Transverse colon (tissue), 4 donors: ENCODE data around the gene MAGI1. TPM values are rescaled to one million over a fixed set of nuclear protein-coding genes. Genes with fewer than 3 reads are reported as not detected.

Source experiments
- DNase-seq: peaks from one replicate; pipeline ENCODE4 v3.0.0-alpha.2; 2019
- H3K27ac ChIP-seq, 4 donors: fragments of 200-600 bp; sonication (generic); 2 replicates each; pipeline ENCODE4 v1.5.1; 2016 to 2018; ENCODE audit warnings: inconsistent platforms in 4 of 4
- H3K27me3 ChIP-seq: fragments of 200-600 bp; sonication (generic); 2 replicates; pipeline ENCODE4 v1.5.1; 2017; ENCODE audit warnings: inconsistent platforms
- H3K36me3 ChIP-seq, 4 donors: fragments of 200-600 bp; sonication (generic); 2 replicates each; pipeline ENCODE4 v1.5.1; 2017 to 2019; ENCODE audit warnings: inconsistent platforms in 4 of 4
- H3K4me1 ChIP-seq, 4 donors: fragments of 200-600 bp; sonication (generic); 2 replicates each; pipeline ENCODE4 v1.5.1; 2017 to 2020; ENCODE audit warnings: inconsistent platforms in 4 of 4
- H3K4me3 ChIP-seq, 4 donors: fragments of 200-600 bp; sonication (generic); 1 replicate in 1 of 4; 2 replicates in 3 of 4; pipeline versions ENCODE4 v1.5.1 to v1.6.1; 2017 to 2019; ENCODE audit warnings: inconsistent platforms in 4 of 4
- H3K9me3 ChIP-seq, 2 donors: fragments of 200-600 bp; sonication (generic); 2 replicates each; pipeline ENCODE4 v1.5.1; 2017 to 2019; ENCODE audit warnings: inconsistent platforms in 2 of 2
- EP300 ChIP-seq: sonication (generic); formaldehyde crosslinking; IDR thresholded peaks from one replicate; pipeline ENCODE4 v1.6.1; 2017; ENCODE audit warnings: antibody characterized with exemption, low read depth
- POLR2A ChIP-seq: fragments of 450-650 bp; IDR thresholded peaks from one replicate; pipeline ENCODE4 v1.6.1; 2016; ENCODE audit warnings: antibody characterized with exemption, mild to moderate bottlenecking, moderate library complexity
- POLR2AphosphoS5 ChIP-seq, 3 donors: sonication (generic); formaldehyde crosslinking; IDR thresholded peaks; one replicate each; pipeline ENCODE4 v1.6.1; 2016; ENCODE audit warnings: antibody characterized with exemption in 3 of 3
- WGBS, 2 donors: methylation state at CpG; one replicate each; pipeline ENCODE4 v1.1.5; 2018; ENCODE audit warnings: low coverage in 1 of 2; 5-methylcytosine and 5-hydroxymethylcytosine counted together
- in situ Hi-C, 4 donors: fragments of 200-750 bp; cut with MboI; loops; one replicate each; pipeline versions ENCODE4 v1.15.0 to v1.15.1; 2017; ENCODE audit warnings: low sequenced_read_pairs in 3 of 4, low pct_ligation_motif_present in 1 of 4, low pct_unique_long_range_greater_than_20kb in 1 of 4
- intact Hi-C: fragments of 100-400 bp; cut with DNase I; formaldehyde crosslinking; loops from one replicate; pipeline ENCODE4 v1.15.1; 2023; ENCODE audit warnings: low total_unique reads
- total RNA-seq, 4 donors: library from RNA; depleted of rRNA; stranded (reverse); fragments of >200 nt; gene quantifications; one replicate each; pipeline ENCODE4 v1.1.0, GENCODE V29; 2016
- TF ChIP-seq, protein P1 (sequence below), 5 experiments: fragments of 200-600 bp in 3 of 5; fragments of 450-650 bp in 2 of 5; sonication (generic) in 3 of 5; IDR thresholded peaks; 1 replicate in 2 of 5; 2 replicates in 3 of 5; pipeline ENCODE4 v1.5.1; 2016 to 2017; ENCODE audit warnings: antibody characterized with exemption in 5 of 5, inconsistent platforms in 3 of 5, mild to moderate bottlenecking in 2 of 5, moderate library complexity in 1 of 5

The MAGI1 gene
- total RNA-seq, 4 donors from 2014 or later = 50.8 to 190 (median 67.4) TPM

DNA sequence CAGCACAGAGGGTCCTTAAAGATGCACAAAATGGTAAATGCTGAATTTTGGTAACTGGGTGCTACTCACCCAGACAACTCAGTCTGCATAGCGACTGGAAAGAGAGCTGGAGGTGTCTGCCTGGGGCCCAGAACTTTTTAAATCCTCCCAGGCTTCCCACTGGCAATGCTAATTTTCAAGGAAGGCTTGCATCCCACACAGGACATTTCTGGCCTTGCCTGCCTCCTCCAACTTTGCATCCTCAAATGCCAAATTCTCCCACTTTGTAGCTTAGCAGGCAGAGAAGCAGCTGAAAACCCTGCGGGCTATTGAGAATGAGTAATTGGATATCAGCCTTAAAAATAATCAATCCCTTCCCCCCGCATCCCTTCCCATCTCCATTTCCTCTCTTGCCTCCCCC is 694.3 kb downstream of the MAGI1 start:
- H3K4me1 ChIP-seq = no peaks in the 10 kb centered on the region
- no peak overlapping the region for H3K4me3 ChIP-seq
- TF ChIP-seq, protein P1, sequence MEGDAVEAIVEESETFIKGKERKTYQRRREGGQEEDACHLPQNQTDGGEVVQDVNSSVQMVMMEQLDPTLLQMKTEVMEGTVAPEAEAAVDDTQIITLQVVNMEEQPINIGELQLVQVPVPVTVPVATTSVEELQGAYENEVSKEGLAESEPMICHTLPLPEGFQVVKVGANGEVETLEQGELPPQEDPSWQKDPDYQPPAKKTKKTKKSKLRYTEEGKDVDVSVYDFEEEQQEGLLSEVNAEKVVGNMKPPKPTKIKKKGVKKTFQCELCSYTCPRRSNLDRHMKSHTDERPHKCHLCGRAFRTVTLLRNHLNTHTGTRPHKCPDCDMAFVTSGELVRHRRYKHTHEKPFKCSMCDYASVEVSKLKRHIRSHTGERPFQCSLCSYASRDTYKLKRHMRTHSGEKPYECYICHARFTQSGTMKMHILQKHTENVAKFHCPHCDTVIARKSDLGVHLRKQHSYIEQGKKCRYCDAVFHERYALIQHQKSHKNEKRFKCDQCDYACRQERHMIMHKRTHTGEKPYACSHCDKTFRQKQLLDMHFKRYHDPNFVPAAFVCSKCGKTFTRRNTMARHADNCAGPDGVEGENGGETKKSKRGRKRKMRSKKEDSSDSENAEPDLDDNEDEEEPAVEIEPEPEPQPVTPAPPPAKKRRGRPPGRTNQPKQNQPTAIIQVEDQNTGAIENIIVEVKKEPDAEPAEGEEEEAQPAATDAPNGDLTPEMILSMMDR (IDR thresholded peaks at IDR 0.05) = no peak
- TF ChIP-seq POLR2AphosphoS5 (IDR thresholded peaks at IDR 0.05) (no peak), POLR2A (no peak), EP300 (no peak)
- no peak overlapping the region for H3K27ac ChIP-seq
- DNase-seq = no peak
- intact Hi-C loops = no loop called here
- H3K9me3 ChIP-seq = no peaks in the 10 kb centered on the region
- no peaks in the 10 kb centered on the region for H3K36me3 ChIP-seq
- 82 to 93% methylated on average over 3 of the region's 3 CpGs for WGBS, 2 donors
- in situ Hi-C loops = no loop called here
- no peaks in the 10 kb centered on the region for H3K27me3 ChIP-seq

GRCh38 chr3:65343736-65344135 is 695.0 kb downstream of the MAGI1 start:
- no peak for DNase-seq
- in situ Hi-C loops (no loop called here), intact Hi-C loops (no loop called here)
- Histone ChIP-seq H3K4me3 (no peak overlapping the region), H3K36me3 (no peaks in the 10 kb centered on the region), H3K27me3 (no peaks in the 10 kb centered on the region), H3K27ac (no peak overlapping the region), H3K4me1 (no peaks in the 10 kb centered on the region), H3K9me3 (no peaks in the 10 kb centered on the region)
- TF ChIP-seq POLR2A (no peak), POLR2AphosphoS5 (IDR thresholded peaks at IDR 0.05) (no peak), EP300 (no peak)
- TF ChIP-seq, protein P1 (IDR thresholded peaks at IDR 0.05) = no peak
- 81 to 83% methylated on average over 2 to 4 of the region's 4 CpGs for WGBS, 2 donors

DNA sequence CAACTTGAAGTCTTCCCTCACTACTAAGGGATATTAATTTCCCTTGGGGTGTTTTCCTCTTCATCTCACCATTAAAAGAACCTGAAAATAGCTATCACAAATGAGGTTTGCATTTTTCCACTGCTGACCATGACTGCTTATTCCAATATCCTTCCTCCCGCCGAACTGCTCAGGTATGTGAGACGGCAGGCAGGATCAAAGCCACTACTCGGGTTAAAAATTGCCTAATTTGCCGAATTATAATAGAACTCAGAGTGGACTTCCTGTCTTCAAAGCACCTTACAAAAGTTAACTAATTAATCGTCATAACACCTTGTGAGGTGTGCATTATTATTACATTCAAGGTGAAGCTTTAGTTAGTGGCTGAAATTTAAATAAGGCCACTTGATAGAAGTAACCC is 695.7 kb downstream of the MAGI1 start:
- H3K4me3 ChIP-seq = no peak overlapping the region
- H3K27me3 ChIP-seq = no peaks in the 10 kb centered on the region
- no peaks in the 10 kb centered on the region for H3K4me1 ChIP-seq
- H3K9me3 ChIP-seq = no peaks in the 10 kb centered on the region
- H3K27ac ChIP-seq = no peak overlapping the region
- 93 to 97% methylated on average over 6 of the region's 6 CpGs for WGBS, 2 donors
- H3K36me3 ChIP-seq = no peaks in the 10 kb centered on the region
- intact Hi-C loops = no loop called here
- TF ChIP-seq, protein P1 (IDR thresholded peaks at IDR 0.05) = no peak
- no peak for TF ChIP-seq POLR2A
- no peak for DNase-seq
- in situ Hi-C loops = no loop called here

GRCh38 chr3:65342084-65342683 is 696.5 kb downstream of the MAGI1 start:
- intact Hi-C loops (no loop called here), in situ Hi-C loops (no loop called here)

More at GRCh38 chr3:65342084-65342683, 696.5 kb downstream of the MAGI1 start:
- TF ChIP-seq, protein P1 (IDR thresholded peaks at IDR 0.05) = peak; percentile 51 to 74 (median 61)
- no peak for TF ChIP-seq POLR2A
- no peaks in the 10 kb centered on the region for H3K9me3 ChIP-seq
- no peak overlapping the region for H3K4me3 ChIP-seq
- 74 to 79% methylated on average over 6 to 12 of the region's 12 CpGs for WGBS, 2 donors
- H3K4me1 ChIP-seq = no peaks in the 10 kb centered on the region
- peak; percentile 61 for DNase-seq
- H3K36me3 ChIP-seq = no peaks in the 10 kb centered on the region
- H3K27ac ChIP-seq = no peak overlapping the region
- H3K27me3 ChIP-seq = no peaks in the 10 kb centered on the region
